ENCODE data around the gene LRRC36.
A peak's percentile ranks its signal among the peaks of the same experiment; 100 is the strongest.
"Not testable (repeated sequence)": the region's sequence is repeated elsewhere in the genome, so short reads cannot be mapped to it uniquely, and the experiment has no call there.

Gene LRRC36

GRCh38 chr16:67406111-67406971, 79.7 kb downstream of the LRRC36 start:
- no peak for DNase-seq

GRCh38 chr16:67407176-67407787, 80.7 kb downstream of the LRRC36 start:
- DNase-seq: no peak

- no peak for DNase-seq
Observed at GRCh38 chr16:67407788-67408452, 81.3 kb downstream of the LRRC36 start.

- DNase-seq: no peak
Observed at GRCh38 chr16:67409631-67410030, 83.0 kb downstream of the LRRC36 start.

- no peak for DNase-seq
Observed at GRCh38 chr16:67411339-67411738, 84.7 kb downstream of the LRRC36 start.

- DNase-seq: no peak
Observed at GRCh38 chr16:67412294-67412693, 85.7 kb downstream of the LRRC36 start.

- DNase-seq: peak; percentile 79
Observed at GRCh38 chr16:67413978-67414911, 87.6 kb downstream of the LRRC36 start.

- DNase-seq: not testable (repeated sequence)
Observed at GRCh38 chr16:67415421-67415820, 88.8 kb downstream of the LRRC36 start.

GRCh38 chr16:67415872-67416793, 89.5 kb downstream of the LRRC36 start, which contains the start of gene ZDHHC1:
Gene ZDHHC1 (minus strand): TSS chr16:67416477. CDS start chr16:67407775, 8,702 bp downstream.
- DNase-seq: peak; percentile 50

- no peak for DNase-seq
Observed at GRCh38 chr16:67417333-67418061, 90.9 kb downstream of the LRRC36 start.

- no peak for DNase-seq
Observed at GRCh38 chr16:67419502-67419901, 92.9 kb downstream of the LRRC36 start.

- no peak for DNase-seq
Observed at GRCh38 chr16:67419931-67420330, 93.3 kb downstream of the LRRC36 start.

GRCh38 chr16:67421030-67421429, 94.4 kb downstream of the LRRC36 start:
- DNase-seq: no peak

- no peak for DNase-seq
Observed at GRCh38 chr16:67423015-67423414, 96.4 kb downstream of the LRRC36 start.

GRCh38 chr16:67423611-67424260, 97.1 kb downstream of the LRRC36 start:
- no peak for DNase-seq

- DNase-seq: no peak
Observed at GRCh38 chr16:67424261-67424615, 97.6 kb downstream of the LRRC36 start.

- no peak for DNase-seq
Observed at GRCh38 chr16:67425061-67425460, 98.4 kb downstream of the LRRC36 start.

- no peak for DNase-seq
Observed at GRCh38 chr16:67425580-67425979, 99.0 kb downstream of the LRRC36 start.

- no peak for DNase-seq
Observed at GRCh38 chr16:67426022-67426421, 99.4 kb downstream of the LRRC36 start.

GRCh38 chr16:67426950-67427349, 100.3 kb downstream of the LRRC36 start:
- no peak for DNase-seq
